Type B pancreatic cell (in vitro differentiated cells): Measurements from ENCODE around the gene TJAP1. TPM values are rescaled to one million over a fixed set of nuclear protein-coding genes. Genes with fewer than 3 reads are reported as not detected.

ENCODE experiments used
- DNase-seq: peaks from one replicate; pipeline ENCODE4 v3.0.0; 2021; ENCODE audit warnings: mixed read lengths; ENCODE audit not compliant: unreplicated experiment; ENCODE audit errors: extremely low spot score
- H3K27ac Mint-ChIP-seq: 2 replicates; pipeline ENCODE4 v1.8.0; 2021; ENCODE audit warnings: mild to moderate bottlenecking, mixed read lengths
- H3K27me3 Mint-ChIP-seq: 2 replicates; pipeline ENCODE4 v1.8.0; 2021; ENCODE audit warnings: mixed read lengths
- H3K36me3 Mint-ChIP-seq: 2 replicates; pipeline ENCODE4 v1.8.0; 2021; ENCODE audit warnings: mixed read lengths
- H3K4me1 Mint-ChIP-seq: one replicate; pipeline ENCODE4 v1.8.0; 2021; ENCODE audit warnings: mixed read lengths; ENCODE audit not compliant: unreplicated experiment
- H3K4me3 Mint-ChIP-seq: 2 replicates; pipeline ENCODE4 v1.8.0; 2021; ENCODE audit warnings: mild to moderate bottlenecking, mixed read lengths
- H3K9me3 Mint-ChIP-seq: 2 replicates; pipeline ENCODE4 v1.8.0; 2021; ENCODE audit warnings: mixed read lengths
- CTCF ChIP-seq: fragments of 200-600 bp; sonication (generic); conservative IDR thresholded peaks from 2 replicates; pipeline ENCODE4 v1.5.0; 2021; ENCODE audit warnings: antibody characterized with exemption, mild to moderate bottlenecking
- total RNA-seq: library from RNA; stranded (reverse); gene quantifications from 2 replicates; pipeline ENCODE4 v1.2.1, GENCODE V29; 2021; ENCODE audit warnings: low replicate concordance

The TJAP1 gene
- total RNA-seq, 1 donor from 2014 or later, result 44.5 TPM

- Mint-ChIP-seq H3K9me3 (no peaks in the 10 kb centered on the region), H3K27me3 (no peaks in the 10 kb centered on the region), H3K4me3 (no peak overlapping the region), H3K27ac (peak overlapping the region; percentile 24), H3K4me1 (peaks cover 35% of the 10 kb centered on the region), H3K36me3 (no peaks in the 10 kb centered on the region)
- TF ChIP-seq CTCF, result no peak
- no peak for DNase-seq
Observed at GRCh38 chr6:43493230-43493629, 15.9 kb downstream of the TJAP1 start.

GRCh38 chr6:43493833-43494232 is 16.5 kb downstream of the TJAP1 start:
- no peak overlapping the region for H3K4me3 Mint-ChIP-seq
- no peaks in the 10 kb centered on the region for H3K36me3 Mint-ChIP-seq
- H3K27ac Mint-ChIP-seq, result peak overlapping the region; percentile 72
- no peak for DNase-seq
- no peaks in the 10 kb centered on the region for H3K9me3 Mint-ChIP-seq
- TF ChIP-seq CTCF, result no peak
- no peaks in the 10 kb centered on the region for H3K27me3 Mint-ChIP-seq
- peaks cover 30% of the 10 kb centered on the region for H3K4me1 Mint-ChIP-seq

GRCh38 chr6:43494321-43494720 is 17.0 kb downstream of the TJAP1 start:
- no peaks in the 10 kb centered on the region for H3K9me3 Mint-ChIP-seq
- H3K4me3 Mint-ChIP-seq, result no peak overlapping the region
- DNase-seq, result no peak
- H3K27me3 Mint-ChIP-seq, result no peaks in the 10 kb centered on the region
- H3K36me3 Mint-ChIP-seq, result no peaks in the 10 kb centered on the region
- TF ChIP-seq CTCF, result no peak
- peak overlapping the region; percentile 72 for H3K27ac Mint-ChIP-seq
- H3K4me1 Mint-ChIP-seq, result peaks cover 25% of the 10 kb centered on the region

GRCh38 chr6:43494766-43495165 is 17.4 kb downstream of the TJAP1 start:
- Mint-ChIP-seq H3K27ac (no peak overlapping the region), H3K27me3 (no peaks in the 10 kb centered on the region), H3K4me1 (peaks cover 25% of the 10 kb centered on the region), H3K36me3 (no peaks in the 10 kb centered on the region), H3K9me3 (no peaks in the 10 kb centered on the region), H3K4me3 (no peak overlapping the region)
- DNase-seq, result no peak
- TF ChIP-seq CTCF, result no peak

- Mint-ChIP-seq H3K9me3 (no peaks in the 10 kb centered on the region), H3K27me3 (no peaks in the 10 kb centered on the region)
Observed at GRCh38 chr6:43495409-43495941, 18.1 kb downstream of the TJAP1 start.

More at GRCh38 chr6:43495409-43495941, 18.1 kb downstream of the TJAP1 start:
- Mint-ChIP-seq H3K36me3 (no peaks in the 10 kb centered on the region), H3K4me3 (no peak overlapping the region), H3K27ac (peak overlapping the region; percentile 86), H3K4me1 (peaks cover 25% of the 10 kb centered on the region)
- DNase-seq, result no peak
- peak; percentile 17 for TF ChIP-seq CTCF
